ENCODE measurements around the gene LRFN2. TPM values are rescaled to one million over a fixed set of nuclear protein-coding genes. Genes with fewer than 3 reads are reported as not detected.

Gene LRFN2
- polyA plus RNA-seq, 1 donor (not counting 4 experiments of a cell fraction or from before 2014, with no cell fraction given), result not detected

DNA sequence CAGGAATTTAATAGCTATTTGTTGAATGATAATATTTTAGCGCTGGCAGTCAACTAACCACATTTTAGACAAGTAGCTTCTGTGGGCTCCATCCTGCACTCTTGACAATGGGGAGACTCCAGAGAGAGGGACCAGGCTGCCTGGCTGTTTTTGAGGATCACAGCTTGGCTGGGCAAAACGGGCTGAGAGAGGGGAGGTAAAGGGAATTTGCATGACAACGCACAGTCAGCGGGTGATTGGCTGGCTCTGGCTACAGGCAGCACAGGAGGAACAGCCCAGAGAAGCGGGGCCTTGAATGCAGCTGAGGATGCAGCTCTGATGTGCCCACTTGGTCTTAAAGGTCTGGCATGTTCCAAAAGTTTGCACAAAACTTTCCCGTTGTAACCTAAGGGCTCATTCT, 41.2 kb downstream of the LRFN2 start:
- no peak for DNase-seq (ENCODE audit: low read depth, low spot score)
- FAIRE-seq, result no peak

DNA sequence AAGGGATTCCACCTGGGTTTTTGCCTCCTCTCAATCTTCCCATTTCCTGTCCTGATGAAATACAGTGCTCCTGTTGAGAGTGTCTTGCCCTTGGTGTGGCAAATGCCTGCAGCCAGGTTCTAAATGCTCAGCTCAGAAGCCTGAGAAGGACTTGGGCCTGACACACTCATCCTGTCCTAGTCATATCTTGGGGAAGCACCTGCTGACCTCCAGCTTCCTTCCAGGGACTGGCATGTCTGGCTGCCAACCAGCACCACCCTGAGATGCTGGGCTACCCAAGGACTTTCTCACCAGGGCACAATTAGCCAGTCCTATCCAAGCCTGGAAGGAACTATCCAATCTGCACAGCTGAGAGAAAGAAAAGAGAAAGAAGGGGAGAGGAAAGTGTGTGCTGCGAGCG, 43.4 kb downstream of the LRFN2 start:
- TF ChIP-seq, protein P1, sequence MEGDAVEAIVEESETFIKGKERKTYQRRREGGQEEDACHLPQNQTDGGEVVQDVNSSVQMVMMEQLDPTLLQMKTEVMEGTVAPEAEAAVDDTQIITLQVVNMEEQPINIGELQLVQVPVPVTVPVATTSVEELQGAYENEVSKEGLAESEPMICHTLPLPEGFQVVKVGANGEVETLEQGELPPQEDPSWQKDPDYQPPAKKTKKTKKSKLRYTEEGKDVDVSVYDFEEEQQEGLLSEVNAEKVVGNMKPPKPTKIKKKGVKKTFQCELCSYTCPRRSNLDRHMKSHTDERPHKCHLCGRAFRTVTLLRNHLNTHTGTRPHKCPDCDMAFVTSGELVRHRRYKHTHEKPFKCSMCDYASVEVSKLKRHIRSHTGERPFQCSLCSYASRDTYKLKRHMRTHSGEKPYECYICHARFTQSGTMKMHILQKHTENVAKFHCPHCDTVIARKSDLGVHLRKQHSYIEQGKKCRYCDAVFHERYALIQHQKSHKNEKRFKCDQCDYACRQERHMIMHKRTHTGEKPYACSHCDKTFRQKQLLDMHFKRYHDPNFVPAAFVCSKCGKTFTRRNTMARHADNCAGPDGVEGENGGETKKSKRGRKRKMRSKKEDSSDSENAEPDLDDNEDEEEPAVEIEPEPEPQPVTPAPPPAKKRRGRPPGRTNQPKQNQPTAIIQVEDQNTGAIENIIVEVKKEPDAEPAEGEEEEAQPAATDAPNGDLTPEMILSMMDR (optimal IDR thresholded peaks at IDR 0.05 in 1 of 3, IDR thresholded peaks at IDR 0.05 in 1 of 3, conservative IDR thresholded peaks at IDR 0.05 in 1 of 3; ENCODE audit: extremely low read depth in 1 of 3, insufficient read depth in 2 of 3, low read length in 3 of 3), result no peak
- TF ChIP-seq EZH2 (IDR thresholded peaks at IDR 0.05; ENCODE audit: low read length), result no peak
- no peaks in the 10 kb centered on the region for H4K20me1 ChIP-seq (ENCODE audit: control insufficient read depth, extremely low read depth, insufficient read depth, low read length)
- H3K9me3 ChIP-seq (ENCODE audit: control insufficient read depth, low read depth, low read length), result no peaks in the 10 kb centered on the region
- H3K79me2 ChIP-seq (ENCODE audit: control insufficient read depth, insufficient read depth, low read length), result no peaks in the 10 kb centered on the region
- dilution Hi-C loops (cut with MboI; ENCODE audit: extremely low pct_ligation_motif_present, low sequenced_read_pairs), result no loop called here
- no peak overlapping the region for H3K4me3 ChIP-seq (ENCODE audit: control insufficient read depth in 2 of 3, extremely low read depth in 1 of 3, insufficient read depth in 2 of 3, low read depth in 1 of 3, low read length in 3 of 3)
- H3K36me3 ChIP-seq (ENCODE audit: control insufficient read depth in 2 of 2, extremely low read depth in 1 of 2, insufficient read depth in 2 of 2, low read length in 2 of 2), result no peaks in the 10 kb centered on the region
- FAIRE-seq (no peak), DNase-seq (ENCODE audit: low read depth, low spot score) (no peak)
- peaks cover 8% of the 10 kb centered on the region for H3K4me1 ChIP-seq (ENCODE audit: control insufficient read depth, extremely low read depth, insufficient read depth, low read length)
- no peaks in the 10 kb centered on the region for H3K9me1 ChIP-seq (ENCODE audit: control insufficient read depth, extremely low read depth, insufficient read depth, low read length)
- H2AFZ ChIP-seq (ENCODE audit: control insufficient read depth, low read length), result no peak overlapping the region
- H3K9ac ChIP-seq (ENCODE audit: control insufficient read depth, extremely low read depth, insufficient read depth, low read length), result no peak overlapping the region
- H3K27ac ChIP-seq (ENCODE audit: control insufficient read depth, insufficient read depth, low read length), result no peak overlapping the region
- H3K4me2 ChIP-seq (ENCODE audit: control insufficient read depth, extremely low read depth, insufficient read depth, low read depth, low read length), result no peak overlapping the region
- H3K27me3 ChIP-seq (ENCODE audit: control insufficient read depth, extremely low read depth, insufficient read depth, low read length), result peaks cover 14% of the 10 kb centered on the region

More for the DNA sequence above, 41.2 kb downstream of the LRFN2 start:
- Histone ChIP-seq H2AFZ (ENCODE audit: control insufficient read depth, low read length) (no peak overlapping the region), H3K9ac (ENCODE audit: control insufficient read depth, extremely low read depth, insufficient read depth, low read length) (no peak overlapping the region), H3K9me1 (ENCODE audit: control insufficient read depth, extremely low read depth, insufficient read depth, low read length) (no peaks in the 10 kb centered on the region), H3K36me3 (ENCODE audit: control insufficient read depth in 2 of 2, extremely low read depth in 1 of 2, insufficient read depth in 2 of 2, low read length in 2 of 2) (no peaks in the 10 kb centered on the region), H3K9me3 (ENCODE audit: control insufficient read depth, low read depth, low read length) (no peaks in the 10 kb centered on the region), H3K27me3 (ENCODE audit: control insufficient read depth, extremely low read depth, insufficient read depth, low read length) (peaks cover 6% of the 10 kb centered on the region), H3K4me1 (ENCODE audit: control insufficient read depth, extremely low read depth, insufficient read depth, low read length) (peaks cover 8% of the 10 kb centered on the region), H3K4me2 (ENCODE audit: control insufficient read depth, extremely low read depth, insufficient read depth, low read depth, low read length) (no peak overlapping the region), H3K79me2 (ENCODE audit: control insufficient read depth, insufficient read depth, low read length) (no peaks in the 10 kb centered on the region), H3K4me3 (ENCODE audit: control insufficient read depth in 2 of 3, extremely low read depth in 1 of 3, insufficient read depth in 2 of 3, low read depth in 1 of 3, low read length in 3 of 3) (no peak overlapping the region), H3K27ac (ENCODE audit: control insufficient read depth, insufficient read depth, low read length) (no peak overlapping the region), H4K20me1 (ENCODE audit: control insufficient read depth, extremely low read depth, insufficient read depth, low read length) (no peaks in the 10 kb centered on the region)
- TF ChIP-seq, protein P1 (optimal IDR thresholded peaks at IDR 0.05 in 1 of 3, IDR thresholded peaks at IDR 0.05 in 1 of 3, conservative IDR thresholded peaks at IDR 0.05 in 1 of 3; ENCODE audit: extremely low read depth in 1 of 3, insufficient read depth in 2 of 3, low read length in 3 of 3), result no peak
- no peak for TF ChIP-seq EZH2 (IDR thresholded peaks at IDR 0.05; ENCODE audit: low read length)
- dilution Hi-C loops (cut with MboI; ENCODE audit: extremely low pct_ligation_motif_present, low sequenced_read_pairs), result no loop called here
